Smooth muscle cell of the brain vasculature (primary cell): ENCODE measurements around the gene FNIP2.

Source experiments
- DNase-seq: peaks from one replicate; pipeline ENCODE4 v3.0.0-alpha.2; 2012; ENCODE audit warnings: low read depth, low spot score

FNIP2 gene

DNA sequence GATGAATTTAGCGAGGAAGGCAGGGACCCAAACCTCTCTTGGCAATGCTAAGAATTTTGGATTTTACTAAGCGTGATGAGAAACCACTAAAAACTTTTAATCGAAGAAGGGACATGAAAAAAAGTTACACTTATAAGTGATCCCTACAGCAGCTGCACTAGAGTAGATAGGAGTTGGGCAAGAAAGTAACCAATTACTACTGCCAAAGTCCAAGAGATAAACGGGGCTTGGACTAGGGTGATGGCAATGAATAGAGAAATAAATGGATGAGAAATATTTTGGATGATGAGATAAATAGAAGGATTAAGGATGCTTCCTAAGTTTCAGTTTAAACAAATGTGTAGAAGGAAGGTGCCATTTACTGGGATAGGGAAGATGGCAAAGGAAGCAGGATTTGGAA lies 6.3 kb upstream of the FNIP2 start:
- DNase-seq: no peak

- no peak for DNase-seq
Observed at GRCh38 chr4:158763462-158763861, 5.4 kb upstream of the FNIP2 start.

DNA sequence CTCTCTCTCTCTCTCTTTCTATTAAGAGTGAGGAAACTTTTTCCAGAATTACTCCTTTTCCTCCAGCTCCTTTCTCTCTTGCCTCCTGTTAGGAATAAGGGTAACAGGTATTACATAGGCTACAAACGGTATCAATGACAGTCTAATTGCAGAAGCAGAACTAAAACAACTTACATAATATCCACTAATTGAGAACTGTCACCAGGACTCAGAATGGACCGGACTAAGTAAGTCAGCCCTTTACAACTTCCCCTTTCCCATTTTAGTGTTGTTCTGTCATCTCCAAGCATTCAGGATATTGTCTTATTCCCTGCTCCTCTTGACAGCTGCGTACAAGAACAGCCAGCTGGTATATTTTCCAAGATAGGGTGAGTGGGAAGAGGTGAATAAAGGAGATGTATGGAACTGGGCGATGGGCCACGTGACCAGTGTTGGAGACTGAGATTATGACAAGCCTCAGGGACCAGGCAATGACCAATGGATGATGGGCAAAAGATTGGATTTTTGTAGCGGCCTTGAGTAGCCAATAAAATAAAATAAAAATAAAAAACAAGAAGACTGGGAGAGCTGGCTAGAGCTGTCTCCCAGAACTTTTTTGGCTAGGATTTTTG lies 2.3 kb upstream of the FNIP2 start:
- DNase-seq: no peak

DNA sequence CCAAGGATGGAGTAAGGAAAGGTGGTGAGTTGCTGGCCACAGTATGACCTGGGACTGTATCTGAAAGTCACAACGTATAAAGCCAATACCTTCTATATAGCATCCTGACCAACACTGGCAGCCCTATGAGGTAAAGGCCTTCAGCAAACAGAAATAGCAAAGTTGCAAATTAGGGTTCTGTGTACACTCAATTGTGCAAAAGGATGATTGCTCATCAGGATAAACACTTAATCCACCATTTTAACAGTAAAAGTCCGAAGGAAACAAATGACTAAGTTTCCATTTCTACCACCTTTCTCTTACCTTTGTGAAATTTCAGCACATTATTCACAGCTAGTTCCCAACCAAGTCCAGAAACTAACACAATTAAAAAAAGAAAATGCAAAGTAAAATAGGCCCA lies 1.4 kb upstream of the FNIP2 start:
- DNase-seq: no peak

DNA sequence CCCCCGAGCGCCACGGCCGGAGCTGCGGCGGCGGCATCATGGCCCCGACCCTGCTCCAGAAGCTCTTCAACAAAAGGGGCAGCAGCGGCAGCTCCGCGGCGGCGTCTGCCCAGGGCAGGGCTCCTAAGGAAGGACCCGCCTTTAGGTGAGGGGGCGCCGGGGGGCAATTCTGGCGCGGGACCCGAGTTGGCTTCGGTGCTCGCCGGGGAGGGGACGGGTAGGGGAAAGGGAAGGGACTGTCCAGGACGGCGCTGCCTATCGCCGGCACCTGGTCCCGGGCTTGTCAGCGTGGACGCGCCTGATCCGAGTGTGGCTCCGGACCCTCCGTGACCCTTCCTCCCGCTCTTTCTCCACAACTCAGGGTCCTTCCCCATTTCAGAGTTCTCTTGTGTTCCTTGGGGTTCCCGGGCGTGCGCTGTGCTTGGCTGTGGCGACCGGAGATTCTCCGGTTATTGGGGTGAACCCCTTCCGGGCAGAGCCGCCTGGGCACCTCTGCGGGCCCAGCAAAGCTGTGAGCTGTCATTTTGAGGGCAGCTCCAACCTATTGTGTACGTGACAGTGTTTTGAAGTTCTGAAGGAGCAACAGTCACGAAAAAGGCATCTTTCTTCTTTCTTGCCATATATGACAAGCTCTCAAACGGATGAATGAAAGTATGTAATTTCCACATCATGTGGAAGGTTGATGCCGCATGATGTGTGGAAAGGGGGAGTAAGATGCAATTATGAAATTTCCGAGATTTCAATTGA lies 522 bp downstream of the FNIP2 start:
- no peak for DNase-seq

DNA sequence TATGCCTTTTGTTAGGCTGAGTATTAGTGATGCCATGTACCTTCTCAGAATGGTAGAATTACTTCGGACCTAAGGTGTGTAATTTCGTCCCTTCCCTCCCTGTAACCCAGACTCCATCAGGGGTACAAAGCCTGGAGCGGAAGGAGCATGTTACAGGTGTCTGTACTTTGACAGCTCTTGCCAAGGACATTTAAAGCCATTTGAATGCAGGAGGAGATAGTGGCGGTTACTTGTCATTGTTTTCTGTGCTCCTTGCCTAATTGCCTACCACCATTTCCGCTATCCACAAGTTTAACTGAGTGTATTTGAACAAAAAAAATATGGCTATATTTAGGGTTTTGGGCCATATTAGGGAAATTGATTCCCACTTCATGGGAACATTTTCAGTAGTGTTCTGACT lies 1.8 kb downstream of the FNIP2 start:
- no peak for DNase-seq

DNA sequence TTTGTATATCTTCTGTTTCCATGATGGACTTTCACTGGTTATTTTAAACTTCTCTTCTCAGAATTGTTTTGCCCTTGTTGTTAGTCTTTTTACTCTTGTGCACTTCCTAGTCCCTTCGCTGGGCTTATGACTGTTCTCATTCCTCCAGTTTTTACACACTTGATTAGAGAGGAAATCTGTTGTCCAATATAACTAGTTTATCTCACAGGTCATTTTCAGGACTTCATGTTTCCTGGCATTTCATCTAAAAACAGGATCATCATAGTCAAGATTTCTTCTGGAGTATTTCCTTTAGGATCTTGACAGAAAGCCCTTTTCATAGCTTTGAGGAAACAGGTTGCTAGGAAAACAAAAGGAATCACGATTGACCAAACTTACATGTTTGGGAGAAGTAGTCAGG lies 3.0 kb downstream of the FNIP2 start:
- DNase-seq: no peak

- no peak for DNase-seq
Observed at GRCh38 chr4:158775091-158775651, 6.3 kb downstream of the FNIP2 start.

GRCh38 chr4:158776106-158776505 lies 7.3 kb downstream of the FNIP2 start:
- DNase-seq: no peak

DNA sequence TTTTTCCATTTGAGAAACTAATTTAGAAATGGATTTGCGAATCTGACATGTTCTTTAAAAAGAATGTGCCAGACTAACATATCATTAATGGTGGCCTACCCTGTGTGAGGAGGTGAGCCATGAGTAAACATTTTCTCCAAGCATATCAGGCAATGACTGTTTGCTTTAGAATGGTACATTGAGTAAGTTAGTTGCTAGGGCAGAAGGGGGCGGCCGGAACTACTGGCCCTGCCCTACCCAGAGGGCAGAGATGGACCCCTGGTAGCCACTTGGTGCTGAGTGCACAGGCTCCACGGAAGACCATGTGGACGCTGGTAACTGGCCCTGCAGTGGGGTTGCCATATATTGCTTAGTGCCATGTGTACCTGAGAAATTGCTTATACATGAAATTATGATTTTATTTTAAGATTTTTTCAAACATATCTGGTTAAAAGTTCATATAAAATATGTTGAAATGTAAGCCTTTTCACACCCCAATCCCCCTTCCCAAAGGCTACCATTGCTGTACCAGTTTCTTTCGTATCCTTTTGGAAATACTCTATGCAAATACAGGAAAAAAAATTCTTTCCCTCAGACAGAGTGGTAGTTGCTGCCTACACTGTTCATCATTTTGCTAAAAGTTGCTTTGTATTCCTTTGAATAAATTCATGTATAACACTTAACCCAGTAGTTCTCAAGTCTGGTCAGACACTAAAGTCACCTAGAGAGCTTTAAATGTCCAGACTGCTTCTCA lies 8.8 kb downstream of the FNIP2 start:
- no peak for DNase-seq

GRCh38 chr4:158778156-158778711 lies 9.4 kb downstream of the FNIP2 start:
- no peak for DNase-seq

DNA sequence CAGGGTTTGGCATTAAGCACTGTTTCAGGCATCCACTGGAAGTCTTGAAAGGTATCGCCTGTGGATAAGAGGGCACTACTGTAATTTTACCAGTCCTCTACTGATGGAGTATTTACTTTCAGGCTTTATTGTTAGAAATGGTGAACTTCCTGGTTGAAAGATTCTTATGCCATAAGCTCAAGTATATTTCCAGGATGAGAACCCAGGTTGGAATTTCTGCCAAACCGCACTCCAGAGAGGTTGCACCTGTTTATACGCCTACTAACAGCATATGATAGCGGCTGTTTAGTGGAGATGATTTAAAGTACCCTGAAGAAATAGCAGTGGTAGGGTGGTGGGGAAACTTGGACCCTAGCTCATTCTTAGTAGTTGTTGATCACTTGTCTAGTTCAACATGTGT lies 9.9 kb downstream of the FNIP2 start:
- DNase-seq: no peak

DNA sequence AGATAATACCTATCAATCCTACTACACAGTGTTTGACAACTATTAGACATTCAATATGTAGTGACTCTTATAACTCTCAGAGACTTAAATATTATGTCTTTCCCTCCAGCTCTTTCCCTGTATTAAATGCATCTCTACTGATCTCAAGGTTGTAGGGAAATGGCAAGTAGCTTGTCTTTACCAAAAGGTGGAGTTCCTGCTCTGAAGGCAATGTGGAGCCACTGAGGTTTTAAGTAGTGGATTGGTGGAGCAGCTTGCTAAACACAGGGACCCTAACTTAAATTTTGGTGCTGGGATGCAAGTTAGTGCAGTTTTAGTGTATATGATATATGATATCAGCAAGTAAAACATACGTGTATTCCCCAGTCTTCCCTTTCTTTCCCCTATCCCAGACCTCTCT lies 13.1 kb downstream of the FNIP2 start:
- DNase-seq: no peak

- DNase-seq: no peak
Observed at GRCh38 chr4:158782551-158783360, 13.9 kb downstream of the FNIP2 start.

DNA sequence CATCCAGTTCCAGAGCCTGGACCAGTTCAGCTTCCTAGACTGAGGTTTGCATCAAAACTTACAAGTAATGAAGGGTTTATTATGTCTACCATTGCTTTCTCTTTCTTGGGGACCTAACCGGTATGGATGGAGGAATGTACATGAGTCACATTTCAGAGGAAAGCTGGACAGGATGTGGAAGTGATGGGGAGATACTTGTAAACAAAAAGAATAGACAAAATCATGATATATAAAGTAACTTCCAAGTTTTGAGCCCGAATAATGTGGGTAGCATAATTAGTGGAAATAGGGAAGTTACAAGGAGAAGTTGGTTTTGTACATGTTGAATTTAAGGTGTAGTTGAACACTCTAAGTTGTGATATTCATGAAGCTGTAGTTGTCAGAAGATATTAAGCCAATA lies 15.0 kb downstream of the FNIP2 start:
- no peak for DNase-seq

DNA sequence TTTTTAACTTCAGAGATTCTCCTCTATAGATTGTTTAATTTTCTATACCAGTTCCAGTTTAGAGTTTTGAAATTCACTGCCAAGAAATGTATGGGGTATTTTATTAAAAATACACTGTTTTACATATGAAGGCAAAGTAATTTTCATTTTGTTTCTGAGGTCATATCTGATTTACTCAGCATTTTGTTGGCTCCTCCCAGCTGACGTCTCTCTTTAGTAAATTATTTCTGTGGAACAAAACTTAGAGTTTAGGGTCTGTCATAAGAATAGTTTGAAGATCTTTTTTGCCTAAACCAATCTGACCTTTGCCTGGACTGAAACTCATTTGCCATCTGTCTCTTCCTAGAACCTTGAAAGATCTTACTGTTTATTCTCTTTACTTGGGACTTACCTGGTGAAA lies 16.9 kb downstream of the FNIP2 start:
- no peak for DNase-seq

DNA sequence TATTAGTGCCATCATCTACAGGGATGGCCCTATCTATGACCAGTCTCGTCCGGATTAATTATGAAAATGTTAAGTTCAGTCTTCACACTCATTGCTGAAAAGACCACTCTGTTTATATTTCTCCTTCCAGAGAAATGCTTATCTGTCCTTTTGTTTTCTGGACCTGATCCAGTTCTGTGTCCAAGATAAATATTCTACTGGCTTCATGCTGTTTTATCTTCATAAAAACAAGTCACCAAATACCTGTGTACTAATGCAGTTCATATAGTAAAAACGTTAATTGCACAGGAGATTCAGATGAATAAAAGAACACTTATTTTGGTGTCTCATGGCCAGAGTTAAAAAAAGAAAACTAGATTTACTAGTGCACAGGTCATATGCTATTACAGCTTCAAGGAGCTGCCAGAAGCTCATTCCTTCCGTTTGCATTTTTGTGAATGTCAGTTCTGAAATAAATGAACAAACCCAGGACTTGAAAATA lies 17.3 kb downstream of the FNIP2 start:
- no peak for DNase-seq

DNA sequence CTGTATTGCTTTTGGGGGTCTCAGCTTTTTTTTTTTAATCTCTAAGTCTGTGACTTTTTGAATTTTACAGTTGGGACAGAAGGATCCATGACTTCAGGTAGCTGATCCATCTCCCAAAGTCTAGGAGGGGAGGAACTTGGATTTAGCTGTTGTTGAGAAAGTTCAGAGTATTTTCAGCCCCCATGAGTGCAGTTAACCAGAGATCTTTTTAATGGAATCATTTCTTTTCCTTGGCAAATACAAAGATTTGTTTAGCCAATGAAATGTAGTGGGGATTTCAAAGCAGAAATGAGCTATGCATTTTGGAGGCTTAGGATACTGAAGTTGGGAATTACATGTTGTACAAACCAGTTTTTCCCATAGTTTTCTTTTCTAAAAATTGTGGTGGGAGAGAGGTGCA lies 18.1 kb downstream of the FNIP2 start:
- no peak for DNase-seq

- DNase-seq: no peak
Observed at GRCh38 chr4:158787709-158788475, 19.1 kb downstream of the FNIP2 start.

DNA sequence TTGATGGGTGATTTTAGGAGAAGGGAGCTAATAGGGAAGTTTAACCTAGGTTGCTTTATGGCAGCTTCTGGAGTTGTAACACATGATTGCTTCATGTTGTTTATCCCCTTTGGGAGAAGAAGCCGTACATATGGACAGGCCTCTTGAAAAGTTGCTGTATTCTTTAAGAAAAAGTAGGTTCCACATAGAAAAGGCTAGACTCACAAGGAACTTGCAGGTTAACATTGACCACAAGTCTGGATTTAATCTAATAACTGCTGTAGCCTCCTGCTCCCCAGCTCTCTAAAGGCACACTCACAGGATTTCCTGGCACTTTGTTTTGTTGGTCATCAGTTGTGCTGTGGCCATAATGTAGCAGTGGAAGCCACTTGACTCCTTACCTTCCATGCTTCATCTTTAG lies 19.7 kb downstream of the FNIP2 start:
- DNase-seq: no peak

DNA sequence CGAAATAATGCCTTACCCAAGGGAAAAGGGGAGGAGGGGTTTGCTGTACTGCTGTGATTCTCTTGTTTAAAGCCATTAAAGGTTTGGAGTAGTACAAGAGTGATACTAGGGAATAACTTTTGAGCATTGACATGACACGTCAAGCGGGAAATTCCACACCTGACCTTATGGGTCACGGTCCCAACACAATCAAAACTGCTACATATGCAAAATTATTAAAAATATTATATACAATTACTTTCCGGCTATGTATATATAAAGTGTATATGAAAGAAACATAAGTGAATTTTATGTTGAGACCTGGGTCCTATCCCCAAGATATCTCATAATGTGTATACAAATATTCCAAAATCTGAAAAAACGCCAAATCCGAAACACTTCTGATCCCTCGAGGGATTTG lies 21.0 kb downstream of the FNIP2 start:
- DNase-seq: no peak
